Measurements from ENCODE around the gene TIGD1. TPM values are rescaled to one million over a fixed set of nuclear protein-coding genes. Genes with fewer than 3 reads are reported as not detected.

TIGD1 gene
- total RNA-seq, 1 donor from 2014 or later = 3.9 TPM

DNA sequence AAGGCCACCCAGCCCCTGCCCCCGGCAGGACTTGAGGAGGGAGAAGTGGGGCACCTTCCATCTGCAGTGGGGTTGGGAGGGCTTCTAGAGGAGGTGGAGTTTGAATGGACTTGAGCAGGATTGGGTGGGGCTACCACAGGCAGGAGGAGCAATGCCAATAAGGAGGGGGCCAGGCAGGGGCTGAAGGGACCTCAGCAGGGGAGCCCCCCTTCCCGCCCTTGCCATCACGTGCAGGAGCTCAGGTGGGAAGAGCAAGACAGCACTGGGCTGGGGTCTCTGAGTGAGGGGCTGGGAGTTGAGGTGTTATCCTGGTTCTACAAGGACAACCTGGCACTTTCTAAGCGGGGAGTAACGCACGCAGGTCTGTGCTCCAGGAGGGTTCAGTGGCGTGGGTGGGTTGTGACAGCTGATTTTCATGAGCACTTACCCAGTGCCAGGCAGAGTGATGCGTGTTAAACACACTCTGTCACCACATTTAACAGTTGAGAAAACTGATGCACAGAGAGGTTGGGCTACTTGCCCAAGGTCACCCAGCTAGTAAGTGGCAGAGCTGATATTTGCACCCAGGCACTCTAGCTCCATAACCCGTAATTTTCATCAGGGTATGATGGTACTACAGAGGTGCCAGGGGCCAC lies 19.6 kb downstream of the TIGD1 start:
- no peaks in the 10 kb centered on the region for H3K4me1 ChIP-seq
- DNase-seq = peak; percentile 34
- H3K36me3 ChIP-seq = no peaks in the 10 kb centered on the region
- no peaks in the 10 kb centered on the region for H3K9me3 ChIP-seq
- no peak for ATAC-seq
- intact Hi-C loops (cut with DNase I) = no loop called here
- no peak for TF ChIP-seq CTCF (IDR thresholded peaks at IDR 0.05)
- H3K4me3 ChIP-seq = no peak overlapping the region
- H3K27me3 ChIP-seq = peaks cover 9% of the 10 kb centered on the region
- H3K27ac ChIP-seq = no peak overlapping the region

DNA sequence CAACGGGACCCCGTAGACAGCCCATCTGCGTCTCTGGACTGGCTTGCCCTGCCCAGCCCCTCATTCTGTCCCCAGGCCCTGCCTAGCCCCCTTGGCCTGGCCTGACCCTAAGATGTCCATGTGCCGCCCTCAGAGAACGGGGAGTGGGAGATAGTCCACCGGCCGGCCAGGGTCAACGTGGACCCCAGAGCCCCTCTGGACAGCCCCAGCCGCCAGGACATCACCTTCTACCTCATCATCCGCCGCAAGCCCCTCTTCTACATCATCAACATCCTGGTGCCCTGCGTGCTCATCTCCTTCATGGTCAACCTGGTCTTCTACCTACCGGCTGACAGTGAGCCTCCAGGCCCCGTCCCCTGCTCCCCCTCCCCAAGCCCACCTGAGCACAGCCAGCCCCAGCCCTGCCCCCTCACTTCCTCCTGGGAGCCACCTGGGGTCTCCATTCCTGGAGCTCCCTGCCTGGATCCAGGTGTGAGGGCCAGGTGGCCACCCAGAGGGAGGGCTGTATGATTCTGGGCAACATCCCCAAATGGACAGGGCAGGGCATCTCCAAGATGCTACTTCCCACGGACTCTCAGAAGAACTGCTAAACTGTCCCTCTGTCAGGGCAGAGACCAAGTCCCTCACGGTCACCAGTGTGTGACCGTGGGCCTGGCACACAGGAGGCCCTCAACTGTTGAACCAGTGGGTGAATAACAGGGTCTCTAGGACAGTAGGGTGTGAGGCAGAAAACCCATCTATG lies 20.4 kb downstream of the TIGD1 start:
- Histone ChIP-seq H3K36me3 (no peaks in the 10 kb centered on the region), H3K9me3 (no peaks in the 10 kb centered on the region), H3K4me3 (no peak overlapping the region), H3K27ac (no peak overlapping the region), H3K4me1 (no peaks in the 10 kb centered on the region), H3K27me3 (peaks cover 16% of the 10 kb centered on the region)
- no peak for TF ChIP-seq CTCF (IDR thresholded peaks at IDR 0.05)
- DNase-seq = peak; percentile 56
- ATAC-seq = no peak
- intact Hi-C loops (cut with DNase I) = loop anchor here (10.0 kb wide), 1 partner anchor 625 kb away; no protein-coding TSS in a partner anchor

GRCh38 chr2:232528746-232529460 lies 21.5 kb downstream of the TIGD1 start:
- Histone ChIP-seq H3K36me3 (no peaks in the 10 kb centered on the region), H3K4me3 (no peak overlapping the region), H3K27ac (no peak overlapping the region), H3K4me1 (peaks cover 5% of the 10 kb centered on the region), H3K27me3 (peaks cover 27% of the 10 kb centered on the region), H3K9me3 (no peaks in the 10 kb centered on the region)
- DNase-seq (peak; percentile 41), ATAC-seq (peak; percentile 59)
- intact Hi-C loops (cut with DNase I) = loop anchor here (10.0 kb wide), 1 partner anchor 624 kb away; no protein-coding TSS in a partner anchor
- no peak for TF ChIP-seq CTCF (IDR thresholded peaks at IDR 0.05)

DNA sequence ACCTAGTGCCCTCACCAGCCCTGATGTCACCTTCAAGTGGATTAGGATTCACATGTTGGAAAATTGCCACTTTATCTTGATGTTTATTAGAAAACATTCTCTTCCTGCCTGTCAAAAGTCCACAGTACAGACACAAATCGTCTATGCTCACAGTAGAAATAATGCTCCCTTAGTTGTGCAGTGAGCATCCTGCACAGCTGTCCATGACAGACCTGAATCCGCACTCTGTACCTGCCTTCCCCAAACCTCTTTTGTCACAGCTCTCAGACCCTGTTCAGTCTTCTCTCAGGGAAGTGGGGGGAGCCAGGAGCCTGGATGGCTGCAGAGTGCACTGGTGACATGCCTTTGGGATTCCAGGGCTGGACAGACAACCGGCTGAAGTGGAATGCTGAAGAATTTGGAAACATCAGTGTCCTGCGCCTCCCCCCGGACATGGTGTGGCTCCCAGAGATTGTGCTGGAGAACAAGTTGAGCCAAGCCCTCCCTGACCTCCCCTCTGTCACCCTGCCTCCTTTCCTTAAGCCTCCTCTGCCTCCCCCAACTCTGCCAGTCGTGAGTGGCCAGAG lies 22.4 kb downstream of the TIGD1 start:
- no peaks in the 10 kb centered on the region for H3K9me3 ChIP-seq
- no peak overlapping the region for H3K27ac ChIP-seq
- no peak overlapping the region for H3K4me3 ChIP-seq
- TF ChIP-seq CTCF (IDR thresholded peaks at IDR 0.05) = no peak
- DNase-seq (no peak), ATAC-seq (no peak)
- H3K4me1 ChIP-seq = peaks cover 9% of the 10 kb centered on the region
- intact Hi-C loops (cut with DNase I) = loop anchor here (10.0 kb wide), 1 partner anchor 623 kb away; no protein-coding TSS in a partner anchor
- no peaks in the 10 kb centered on the region for H3K36me3 ChIP-seq
- peaks cover 36% of the 10 kb centered on the region for H3K27me3 ChIP-seq

- H3K27me3 ChIP-seq = peaks cover 52% of the 10 kb centered on the region
- intact Hi-C loops (cut with DNase I) = loop anchor here (10.0 kb wide), 1 partner anchor 622 kb away; no protein-coding TSS in a partner anchor
- ATAC-seq = no peak
- H3K4me1 ChIP-seq = peaks cover 15% of the 10 kb centered on the region
- TF ChIP-seq CTCF (IDR thresholded peaks at IDR 0.05) = no peak
- H3K36me3 ChIP-seq = no peaks in the 10 kb centered on the region
- H3K9me3 ChIP-seq = no peaks in the 10 kb centered on the region
- no peak for DNase-seq
- H3K4me3 ChIP-seq = no peak overlapping the region
- no peak overlapping the region for H3K27ac ChIP-seq
Measured at GRCh38 chr2:232526372-232526941, 23.9 kb downstream of the TIGD1 start.
